ENCODE results near the gene CACNA2D3. TPM values are rescaled to one million over a fixed set of nuclear protein-coding genes. Genes with fewer than 3 reads are reported as not detected.
A peak's percentile ranks its signal among the peaks of the same experiment; 100 is the strongest.

The CACNA2D3 gene
- 10 to 100 TPM in 1 of 6 donors, 1 to 10 TPM in 5; 2.9 to 16.8 (median 4.9) TPM for total RNA-seq

DNA sequence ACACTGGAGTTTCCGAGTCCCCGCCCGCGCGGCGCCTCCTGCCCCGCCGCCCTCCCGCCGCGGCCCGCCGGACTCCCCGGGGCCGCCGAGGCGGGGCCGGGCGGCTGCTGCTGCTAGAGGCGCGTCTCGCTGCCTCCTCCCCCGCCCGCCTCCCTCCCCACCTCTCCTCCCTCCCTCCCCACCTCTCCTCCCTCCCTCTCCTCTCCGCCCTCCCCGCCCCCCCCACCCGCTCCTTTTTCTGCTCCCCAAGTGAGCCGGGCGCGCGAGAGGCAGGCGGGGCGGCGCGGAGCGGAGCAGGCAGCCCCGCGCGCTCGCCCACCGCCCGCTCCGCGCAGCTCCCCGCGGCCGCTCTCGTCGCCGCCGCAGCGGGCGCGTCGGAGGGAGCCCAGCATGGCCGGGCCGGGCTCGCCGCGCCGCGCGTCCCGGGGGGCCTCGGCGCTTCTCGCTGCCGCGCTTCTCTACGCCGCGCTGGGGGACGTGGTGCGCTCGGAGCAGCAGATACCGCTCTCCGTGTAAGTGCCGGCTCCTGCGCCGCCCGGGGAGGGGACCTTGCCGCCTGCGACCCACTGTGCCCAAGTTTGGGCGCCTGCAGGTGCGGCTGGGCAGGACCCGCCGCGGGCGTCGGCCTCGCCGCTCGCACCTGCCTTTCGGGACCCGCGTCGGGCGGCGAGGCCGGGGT is at the start of gene CACNA2D3:
Gene CACNA2D3, plus strand, starts transcription at position 229 of the 679 bp plus-strand sequence.
- Histone ChIP-seq H3K36me3 (no peaks in the 10 kb centered on the region), H3K27ac (peak within 1 kb of the TSS; percentile 28 to 77 (median 68)), H3K4me1 (peaks cover 3 to 32% (median 11%) of the 10 kb centered on the region in 4 donors), H3K9me3 (no peaks in the 10 kb centered on the region), H3K27me3 (peaks cover 0 to 18% (median 5%) of the 10 kb centered on the region in 4 donors), H3K4me3 (peak within 1 kb of the TSS; percentile 28 to 64 (median 57))
- 2 to 6% methylated on average over 18 to 38 of the region's 100 CpGs for WGBS, 2 donors
- TF ChIP-seq EP300 (IDR thresholded peaks at IDR 0.05): no peak
- no peak for TF ChIP-seq POLR2AphosphoS5 (IDR thresholded peaks at IDR 0.05)
- TF ChIP-seq, protein P1, sequence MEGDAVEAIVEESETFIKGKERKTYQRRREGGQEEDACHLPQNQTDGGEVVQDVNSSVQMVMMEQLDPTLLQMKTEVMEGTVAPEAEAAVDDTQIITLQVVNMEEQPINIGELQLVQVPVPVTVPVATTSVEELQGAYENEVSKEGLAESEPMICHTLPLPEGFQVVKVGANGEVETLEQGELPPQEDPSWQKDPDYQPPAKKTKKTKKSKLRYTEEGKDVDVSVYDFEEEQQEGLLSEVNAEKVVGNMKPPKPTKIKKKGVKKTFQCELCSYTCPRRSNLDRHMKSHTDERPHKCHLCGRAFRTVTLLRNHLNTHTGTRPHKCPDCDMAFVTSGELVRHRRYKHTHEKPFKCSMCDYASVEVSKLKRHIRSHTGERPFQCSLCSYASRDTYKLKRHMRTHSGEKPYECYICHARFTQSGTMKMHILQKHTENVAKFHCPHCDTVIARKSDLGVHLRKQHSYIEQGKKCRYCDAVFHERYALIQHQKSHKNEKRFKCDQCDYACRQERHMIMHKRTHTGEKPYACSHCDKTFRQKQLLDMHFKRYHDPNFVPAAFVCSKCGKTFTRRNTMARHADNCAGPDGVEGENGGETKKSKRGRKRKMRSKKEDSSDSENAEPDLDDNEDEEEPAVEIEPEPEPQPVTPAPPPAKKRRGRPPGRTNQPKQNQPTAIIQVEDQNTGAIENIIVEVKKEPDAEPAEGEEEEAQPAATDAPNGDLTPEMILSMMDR (IDR thresholded peaks at IDR 0.05): no peak
- TF ChIP-seq POLR2A (IDR thresholded peaks at IDR 0.05): no peak
- ATAC-seq (ENCODE audit: low FRiP score in 2 of 2) (peak; percentile 21 to 83), DNase-seq (peak; percentile 45 to 86)

DNA sequence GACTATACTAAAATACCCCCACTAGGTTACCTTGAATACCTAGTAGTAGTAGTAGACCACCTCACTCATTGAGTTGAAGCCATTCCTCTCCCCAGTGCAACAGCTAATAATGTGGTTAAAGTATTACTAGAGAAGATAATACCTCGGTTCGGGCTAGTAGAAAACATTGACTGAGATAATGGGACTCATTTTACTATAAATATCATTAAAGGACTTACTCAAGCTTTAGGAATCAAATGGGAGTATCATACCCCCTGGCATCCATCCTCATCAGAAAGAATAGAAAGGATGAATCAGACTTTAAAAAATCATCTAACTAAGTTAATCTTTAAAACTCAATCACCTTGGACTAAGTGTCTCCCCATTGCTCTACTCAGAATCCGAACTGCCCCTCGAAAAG is 49.0 kb upstream of the CACNA2D3 start:
- Histone ChIP-seq H3K27me3 (no peaks in the 10 kb centered on the region), H3K27ac (no peak overlapping the region), H3K36me3 (no peaks in the 10 kb centered on the region), H3K4me3 (no peak overlapping the region), H3K4me1 (no peaks in the 10 kb centered on the region), H3K9me3 (peaks cover 8 to 16% (median 11%) of the 10 kb centered on the region in 4 donors)
- 88 to 91% methylated on average over 4 of the region's 4 CpGs for WGBS, 2 donors
- no peak for DNase-seq
- no peak for TF ChIP-seq POLR2A (IDR thresholded peaks at IDR 0.05)
- no peak for TF ChIP-seq EP300 (IDR thresholded peaks at IDR 0.05)
- TF ChIP-seq, protein P1 (IDR thresholded peaks at IDR 0.05): no peak
- no peak for TF ChIP-seq POLR2AphosphoS5 (IDR thresholded peaks at IDR 0.05)
- ATAC-seq (ENCODE audit: low FRiP score in 2 of 2): no peak

DNA sequence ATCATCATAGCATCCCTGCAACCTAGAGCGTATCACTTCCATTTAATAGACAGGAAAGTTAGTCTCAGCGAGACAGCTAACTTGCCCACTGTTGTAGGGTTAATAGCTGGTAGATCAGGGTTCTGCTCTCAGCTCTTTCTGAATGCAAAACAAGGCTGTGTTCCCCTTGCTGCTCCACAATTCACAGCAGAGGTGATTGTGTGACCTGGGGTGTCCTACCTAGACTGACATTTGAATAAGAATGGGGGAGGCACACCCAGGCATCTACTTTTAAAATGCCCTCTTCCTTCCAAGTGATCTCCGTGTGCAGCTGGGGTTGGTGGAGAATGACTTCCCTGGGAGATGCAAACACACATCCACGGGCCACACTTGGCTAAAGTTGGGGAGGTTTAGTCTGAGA is 43.0 kb upstream of the CACNA2D3 start:
- TF ChIP-seq, protein P1 (IDR thresholded peaks at IDR 0.05): no peak
- WGBS, 2 donors: 58 to 59% methylated on average over 4 of the region's 4 CpGs
- DNase-seq (no peak), ATAC-seq (ENCODE audit: low FRiP score in 2 of 2) (no peak)
- no peak overlapping the region for H3K4me3 ChIP-seq
- H3K27ac ChIP-seq: no peak overlapping the region
- H3K4me1 ChIP-seq: no peaks in the 10 kb centered on the region
- H3K9me3 ChIP-seq: no peaks in the 10 kb centered on the region
- H3K36me3 ChIP-seq: no peaks in the 10 kb centered on the region
- no peaks in the 10 kb centered on the region for H3K27me3 ChIP-seq

DNA sequence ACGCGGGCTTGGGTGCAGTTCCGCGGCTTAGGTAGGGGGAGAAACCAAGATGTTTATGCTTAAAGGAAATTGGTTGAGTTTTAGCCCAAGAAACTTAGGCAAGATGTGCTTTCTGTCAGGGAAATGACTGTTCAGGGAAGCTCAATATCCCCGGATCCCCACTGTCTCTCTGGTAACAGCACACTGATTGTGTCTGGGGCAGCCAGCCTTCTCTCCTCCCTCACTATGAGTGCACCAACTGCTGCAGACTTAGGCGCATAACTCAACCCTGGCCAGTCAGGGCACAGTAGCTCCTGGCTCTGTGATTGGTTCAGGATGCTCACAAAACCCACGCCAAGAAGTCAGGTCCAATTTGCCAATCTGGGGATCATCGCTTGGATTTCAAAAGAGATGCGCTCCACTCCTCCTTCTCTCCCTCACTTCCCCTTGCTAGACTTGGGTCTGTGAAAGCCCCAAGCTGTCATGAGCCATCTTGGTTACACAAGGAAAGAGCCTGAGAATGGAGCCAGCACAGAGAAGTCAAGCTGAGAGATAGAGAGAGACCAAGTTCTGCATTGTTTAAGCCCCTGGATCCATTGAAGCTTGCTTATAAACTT is 42.5 kb upstream of the CACNA2D3 start:
- no peak for DNase-seq
- H3K4me1 ChIP-seq: no peaks in the 10 kb centered on the region
- no peaks in the 10 kb centered on the region for H3K9me3 ChIP-seq
- no peak overlapping the region for H3K4me3 ChIP-seq
- WGBS, 2 donors: 70 to 78% methylated on average over 2 to 9 of the region's 9 CpGs
- no peaks in the 10 kb centered on the region for H3K36me3 ChIP-seq
- no peaks in the 10 kb centered on the region for H3K27me3 ChIP-seq
- no peak for TF ChIP-seq EP300 (IDR thresholded peaks at IDR 0.05)
- no peak for TF ChIP-seq POLR2A (IDR thresholded peaks at IDR 0.05)
- no peak for TF ChIP-seq POLR2AphosphoS5 (IDR thresholded peaks at IDR 0.05)
- TF ChIP-seq, protein P1 (IDR thresholded peaks at IDR 0.05): no peak
- ATAC-seq (ENCODE audit: low FRiP score in 2 of 2): no peak
- no peak overlapping the region for H3K27ac ChIP-seq

All from upper lobe of left lung (tissue), 6 donors.